Effector CD4-positive, alpha-beta T cell (primary cell): Measurements from ENCODE around the gene ASB16.
"Not testable (repeated sequence)": the region's sequence is repeated elsewhere in the genome, so short reads cannot be mapped to it uniquely, and the experiment has no call there.

Experiments used
- DNase-seq: peaks from one replicate; pipeline ENCODE4 v3.0.0-alpha.2; 2020

The ASB16 gene

GRCh38 chr17:44149066-44149465 lies 21.4 kb upstream of the ASB16 start:
- DNase-seq, result not testable (repeated sequence)

GRCh38 chr17:44149750-44150329 lies 20.7 kb upstream of the ASB16 start:
- DNase-seq, result no peak

DNA sequence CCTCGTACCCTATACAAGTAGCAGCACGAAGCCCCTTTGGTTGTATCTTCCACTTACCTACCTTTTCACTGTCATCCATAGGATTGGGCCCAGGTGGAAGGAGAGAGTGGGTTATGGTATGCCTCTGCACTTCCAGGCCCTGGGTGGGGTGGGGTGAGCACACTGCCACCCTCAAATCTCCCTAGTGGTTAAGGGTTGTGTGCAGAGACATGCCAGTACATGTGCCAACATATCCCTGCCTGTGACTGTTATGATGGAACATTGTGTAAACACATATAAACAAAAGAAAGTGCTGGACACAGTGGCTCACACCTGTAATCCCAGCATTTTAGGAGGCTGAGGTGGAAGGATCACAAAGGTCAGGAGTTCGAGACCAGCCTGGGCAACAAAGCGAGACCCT lies 17.6 kb upstream of the ASB16 start:
- no peak for DNase-seq

DNA sequence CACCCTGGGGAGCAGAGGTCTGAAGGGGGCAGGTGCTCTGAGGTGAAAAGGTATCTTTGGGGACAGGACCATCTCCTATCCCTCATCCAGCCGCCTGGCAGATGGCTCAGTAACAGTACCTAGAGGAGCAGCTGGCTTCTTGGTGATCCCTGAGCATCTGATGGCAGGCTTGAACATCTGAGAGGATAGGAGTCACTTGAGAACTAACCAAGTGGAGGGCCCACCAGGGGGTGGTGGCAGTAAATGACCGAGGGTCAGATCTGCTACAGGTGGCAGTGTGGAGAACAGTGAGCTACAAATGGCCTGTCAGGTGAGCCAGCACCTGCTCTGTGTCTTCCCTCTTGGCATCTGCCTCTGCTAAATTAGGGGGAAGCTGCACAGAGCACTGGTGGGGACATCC lies 15.0 kb upstream of the ASB16 start:
- DNase-seq, result no peak

DNA sequence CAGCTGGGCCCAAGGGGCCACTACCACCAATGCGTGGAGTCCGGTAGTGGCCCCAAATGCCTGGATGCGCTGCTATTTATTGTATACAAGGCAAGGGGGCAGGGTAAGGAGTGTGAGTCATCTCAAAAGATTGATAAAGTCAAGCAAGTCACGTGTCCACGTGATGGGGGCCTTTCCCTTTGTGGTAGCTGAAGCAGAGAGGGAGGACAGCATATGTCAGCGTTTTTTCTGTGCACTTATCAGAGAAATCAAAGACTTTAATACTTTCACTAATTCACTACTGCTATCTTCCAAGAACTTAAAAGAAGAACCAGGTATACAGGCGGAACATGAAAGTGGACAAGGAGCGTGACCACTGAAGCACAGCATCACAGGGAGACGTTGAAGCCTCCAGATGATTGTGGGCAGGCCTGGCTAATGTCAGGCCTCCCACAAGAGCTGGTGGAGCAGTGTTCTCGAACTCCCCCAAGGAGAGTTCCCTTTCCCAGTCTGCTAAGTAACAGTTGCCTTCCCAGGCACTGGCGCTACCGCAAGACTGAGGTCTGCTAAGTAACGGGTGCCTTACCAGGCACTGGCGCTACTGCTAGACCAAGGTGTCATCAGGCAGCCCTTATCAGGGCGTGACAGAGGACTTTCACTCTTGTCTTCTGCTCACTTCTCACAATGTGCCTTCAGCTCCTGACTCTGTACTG lies 10.8 kb upstream of the ASB16 start:
- no peak for DNase-seq

GRCh38 chr17:44164476-44164875 lies 6.0 kb upstream of the ASB16 start:
- DNase-seq, result no peak

DNA sequence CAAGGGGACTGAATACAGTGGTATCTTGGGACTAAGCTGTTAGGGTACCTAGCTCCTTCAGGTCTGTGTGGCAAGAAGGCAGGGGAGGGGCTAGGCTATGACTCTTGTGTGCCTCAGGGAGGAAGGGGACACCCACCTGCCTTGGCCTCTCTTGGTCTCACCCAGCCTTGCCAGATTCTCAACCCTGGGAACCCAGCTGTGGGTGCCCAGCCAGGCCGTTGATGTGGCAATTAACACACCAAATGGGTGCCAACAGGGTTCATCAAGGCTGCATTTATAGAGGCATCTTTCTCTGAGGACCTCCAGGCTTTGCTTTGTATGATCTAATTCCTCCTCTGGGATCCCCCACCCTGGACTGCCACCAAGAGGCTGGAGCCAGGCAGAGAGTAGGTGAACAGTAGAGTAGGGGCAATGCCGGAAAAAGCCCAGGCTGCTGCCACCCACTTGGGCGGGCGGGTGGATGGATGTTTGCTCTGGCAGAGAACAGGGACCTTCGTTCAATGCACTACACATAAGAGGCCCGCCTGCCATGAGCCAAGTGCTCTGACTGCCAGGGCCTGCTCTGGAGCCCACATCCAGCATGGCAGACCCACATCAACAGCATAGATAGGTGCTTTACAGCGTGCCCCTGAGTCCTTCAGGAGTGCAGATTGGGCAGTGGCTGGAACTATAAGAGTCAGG lies 3.2 kb upstream of the ASB16 start:
- no peak for DNase-seq

GRCh38 chr17:44170135-44170498 lies 387 bp upstream of the ASB16 start:
- no peak for DNase-seq

DNA sequence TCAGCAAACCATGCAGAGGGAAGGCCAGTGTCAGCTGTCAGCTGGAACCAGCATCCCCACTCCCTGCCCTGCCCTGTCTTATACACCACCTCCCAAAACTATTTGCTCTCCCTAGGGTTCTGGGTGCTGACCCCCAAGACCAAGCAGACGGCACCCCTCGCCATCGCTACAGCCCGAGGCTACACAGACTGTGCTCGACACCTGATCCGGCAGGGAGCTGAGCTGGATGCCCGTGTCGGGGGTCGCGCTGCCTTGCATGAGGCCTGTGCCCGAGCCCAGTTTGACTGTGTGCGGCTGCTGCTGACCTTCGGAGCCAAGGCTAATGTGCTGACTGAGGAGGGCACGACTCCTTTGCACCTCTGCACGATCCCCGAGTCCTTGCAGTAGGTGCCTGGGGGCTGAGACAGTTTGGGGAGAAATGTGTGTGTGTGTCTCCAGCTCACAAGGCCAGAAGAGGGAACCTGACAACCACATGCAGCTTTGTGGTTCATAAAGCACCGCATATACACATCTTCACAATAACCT lies 1.5 kb downstream of the ASB16 start:
- no peak for DNase-seq

DNA sequence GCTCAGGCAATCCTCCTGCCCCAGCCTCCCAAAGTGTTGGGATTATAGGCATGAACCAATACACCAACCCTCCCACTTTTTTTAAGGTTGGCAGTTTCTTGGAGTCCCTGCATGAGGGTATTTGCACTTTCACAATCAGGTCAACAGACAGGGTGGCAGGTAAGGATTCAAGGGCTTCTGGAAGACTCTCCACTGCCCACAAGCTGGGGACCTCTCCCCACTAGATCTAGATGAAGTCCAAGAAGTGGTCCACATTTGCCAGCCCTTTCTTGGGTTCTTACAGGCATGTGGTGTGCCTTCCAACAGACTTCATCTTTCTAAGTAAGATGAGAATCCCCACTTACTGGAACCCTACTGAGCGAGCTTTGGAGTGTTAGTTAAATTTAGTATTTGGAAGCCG lies 3.9 kb downstream of the ASB16 start:
- DNase-seq, result no peak

- DNase-seq, result no peak
Measured at GRCh38 chr17:44176257-44176656, 5.8 kb downstream of the ASB16 start.

DNA sequence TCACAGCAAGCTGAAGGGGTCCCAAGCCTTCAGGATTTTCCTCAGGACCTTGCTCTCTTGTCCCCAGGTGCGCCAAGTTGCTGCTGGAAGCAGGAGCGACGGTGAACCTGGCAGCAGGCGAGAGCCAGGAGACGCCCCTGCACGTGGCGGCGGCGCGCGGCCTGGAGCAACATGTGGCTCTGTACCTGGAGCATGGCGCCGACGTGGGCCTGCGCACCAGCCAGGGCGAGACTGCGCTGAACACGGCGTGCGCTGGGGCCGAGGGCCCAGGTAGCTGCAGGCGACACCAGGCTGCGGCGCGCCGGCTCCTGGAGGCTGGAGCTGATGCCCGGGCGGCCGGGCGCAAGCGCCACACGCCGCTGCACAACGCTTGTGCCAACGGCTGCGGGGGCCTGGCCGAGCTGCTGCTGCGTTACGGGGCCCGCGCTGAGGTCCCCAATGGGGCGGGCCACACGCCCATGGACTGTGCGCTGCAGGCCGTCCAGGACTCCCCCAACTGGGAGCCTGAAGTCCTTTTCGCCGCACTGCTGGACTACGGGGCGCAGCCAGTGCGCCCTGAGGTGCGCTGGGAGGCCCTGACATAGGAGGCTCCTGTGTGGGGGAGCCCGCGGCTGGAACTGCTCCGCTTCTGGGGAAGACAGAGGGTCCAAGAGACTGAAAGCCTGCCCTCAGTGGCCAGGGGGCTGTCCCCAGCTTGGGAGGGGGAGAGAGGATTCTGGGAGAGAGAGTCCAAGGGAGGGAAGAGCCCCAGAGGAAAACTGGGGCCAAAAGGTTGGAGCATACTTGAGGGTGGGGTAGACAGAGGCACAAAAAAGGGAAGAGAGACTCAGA lies 6.4 kb downstream of the ASB16 start:
- DNase-seq, result no peak

DNA sequence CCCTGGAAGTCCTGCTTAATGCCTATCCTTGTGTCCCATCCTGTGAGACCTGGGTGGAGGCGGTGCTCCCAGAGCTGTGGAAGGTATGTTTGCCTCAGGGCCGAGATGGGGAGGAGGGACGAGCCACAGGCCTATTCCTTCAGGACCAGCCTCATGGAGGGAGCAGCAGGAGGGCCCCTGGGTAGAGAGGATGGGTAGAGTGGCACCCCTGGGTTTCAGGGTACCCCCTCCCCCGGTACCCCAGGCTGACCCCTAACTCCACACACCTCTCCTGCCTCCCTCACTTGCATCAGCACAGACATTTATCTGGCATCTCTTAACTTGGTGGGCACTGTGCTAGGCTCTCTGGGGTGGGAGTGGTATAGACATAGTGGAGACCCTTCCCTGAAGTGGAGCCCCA lies 7.1 kb downstream of the ASB16 start:
- DNase-seq, result no peak

DNA sequence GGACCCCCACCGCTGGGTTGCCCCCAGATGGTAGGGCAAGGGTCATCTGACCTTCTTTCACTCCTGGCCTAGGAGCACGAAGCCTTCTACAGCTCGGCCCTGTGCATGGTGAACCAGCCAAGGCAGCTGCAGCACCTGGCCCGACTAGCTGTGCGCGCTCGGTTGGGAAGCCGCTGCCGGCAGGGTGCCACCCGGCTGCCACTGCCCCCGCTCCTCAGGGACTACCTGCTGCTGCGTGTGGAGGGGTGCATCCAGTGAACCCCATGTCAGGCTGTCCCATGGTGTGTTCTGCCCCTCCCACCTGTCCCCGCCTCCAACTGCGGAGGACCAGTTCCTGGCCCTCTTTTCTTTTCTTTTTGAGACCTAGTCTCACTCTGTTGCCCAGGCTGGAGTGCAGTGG lies 7.6 kb downstream of the ASB16 start:
- DNase-seq, result no peak

- DNase-seq, result no peak
Measured at GRCh38 chr17:44183024-44183423, 12.5 kb downstream of the ASB16 start.

GRCh38 chr17:44184212-44184810 lies 13.8 kb downstream of the ASB16 start:
- DNase-seq, result no peak

DNA sequence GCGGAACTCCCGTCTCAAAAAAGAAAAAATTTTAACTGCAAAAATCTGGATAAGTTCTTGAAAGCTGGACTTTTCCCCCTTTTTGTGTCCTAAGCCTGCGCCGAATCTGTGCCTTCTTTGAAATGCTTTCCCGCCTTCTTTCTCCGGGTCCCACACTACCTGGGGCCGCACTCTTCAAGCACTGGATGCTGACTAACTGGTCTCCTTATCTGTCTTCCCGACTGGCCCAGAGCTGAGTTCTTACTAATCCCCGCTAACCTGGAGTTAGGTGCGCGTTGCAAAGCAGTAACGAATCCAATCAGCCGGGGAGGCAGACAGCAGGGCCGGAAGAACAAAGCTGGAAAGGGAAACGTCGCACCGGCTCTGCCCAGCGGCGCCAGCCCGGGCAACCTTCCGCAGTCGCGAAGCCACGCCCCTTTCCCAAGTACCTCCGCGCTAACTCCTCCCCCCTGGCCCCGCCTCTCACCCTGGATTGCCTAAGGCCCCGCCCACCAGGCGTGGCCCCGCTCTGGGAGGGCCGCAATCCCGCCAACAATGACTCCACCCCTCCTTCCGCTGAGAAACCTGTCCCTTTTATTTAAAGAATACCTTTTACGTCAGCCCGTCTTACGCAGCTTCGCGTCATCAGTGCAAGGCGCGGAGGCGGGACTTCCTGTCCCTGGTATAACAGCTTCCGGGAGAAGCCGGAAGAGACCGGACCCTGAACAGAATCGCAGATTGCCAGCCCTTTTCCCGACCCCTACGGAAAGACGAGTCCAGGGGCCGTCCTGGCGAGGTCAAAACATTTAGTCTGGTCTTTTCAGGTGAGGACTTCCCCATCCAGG lies 16.0 kb downstream of the ASB16 start, which contains the start of gene TMUB2:
Gene TMUB2 (plus strand): TSS at position 666 of the 824 bp plus-strand sequence. CDS start 737 bp downstream, outside the sequence.
- peak; percentile 98 for DNase-seq

GRCh38 chr17:44187131-44187899 lies 16.8 kb downstream of the ASB16 start:
- peak; percentile 41 for DNase-seq

DNA sequence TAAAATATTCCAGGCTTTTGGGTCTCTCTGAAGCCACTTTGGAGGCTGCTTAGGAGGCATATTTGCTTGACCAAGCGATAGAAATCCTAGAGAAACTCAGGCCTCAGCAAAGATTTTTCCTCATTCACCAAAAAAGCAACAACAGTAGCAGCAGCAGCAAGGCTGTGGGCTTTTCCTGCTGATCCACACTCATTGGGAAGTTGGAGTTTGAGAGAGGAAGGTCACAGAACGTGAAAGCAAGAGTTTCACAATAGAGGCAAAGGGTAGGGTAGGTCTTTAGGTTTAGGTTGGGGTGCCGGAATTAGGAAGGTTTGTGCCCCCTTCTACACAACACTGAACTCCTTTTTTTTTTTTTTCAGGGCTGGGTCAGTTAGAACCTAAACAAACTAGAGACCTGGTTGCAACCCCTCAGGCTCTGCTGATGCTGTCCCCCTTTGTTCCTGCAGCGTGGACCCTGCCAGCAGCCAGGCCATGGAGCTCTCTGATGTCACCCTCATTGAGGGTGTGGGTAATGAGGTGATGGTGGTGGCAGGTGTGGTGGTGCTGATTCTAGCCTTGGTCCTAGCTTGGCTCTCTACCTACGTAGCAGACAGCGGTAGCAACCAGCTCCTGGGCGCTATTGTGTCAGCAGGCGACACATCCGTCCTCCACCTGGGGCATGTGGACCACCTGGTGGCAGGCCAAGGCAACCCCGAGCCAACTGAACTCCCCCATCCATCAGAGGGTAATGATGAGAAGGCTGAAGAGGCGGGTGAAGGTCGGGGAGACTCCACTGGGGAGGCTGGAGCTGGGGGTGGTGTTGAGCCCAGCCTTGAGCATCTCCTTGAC lies 18.3 kb downstream of the ASB16 start:
- no peak for DNase-seq

GRCh38 chr17:44190481-44190880 lies 20.0 kb downstream of the ASB16 start:
- DNase-seq, result no peak
